ENCODE results near the gene PREB. TPM values are rescaled to one million over a fixed set of nuclear protein-coding genes. Genes with fewer than 3 reads are reported as not detected.
A peak's percentile ranks its signal among the peaks of the same experiment; 100 is the strongest.
"Not testable (repeated sequence)": the region's sequence is repeated elsewhere in the genome, so short reads cannot be mapped to it uniquely, and the experiment has no call there.

PREB gene
- total RNA-seq, 2 experiments from 2014 or later, result 60.0 to 65.3 TPM

GRCh38 chr2:27115519-27115918 lies 18.9 kb downstream of the PREB start:
- Mint-ChIP-seq H3K9me3 (no peaks in the 10 kb centered on the region), H3K4me3 (no peak overlapping the region), H3K27ac (no peak overlapping the region), H3K36me3 (ENCODE audit: low read depth) (no peaks in the 10 kb centered on the region), H3K4me1 (peaks cover 13% of the 10 kb centered on the region), H3K27me3 (peaks cover 24% of the 10 kb centered on the region)
- ChIA-PET CTCF (no interaction called here), POLR2A (no interaction called here)
- no peak for DNase-seq

- H3K36me3 Mint-ChIP-seq (ENCODE audit: low read depth); H3K4me1 Mint-ChIP-seq; H3K9me3 Mint-ChIP-seq; DNase-seq; POLR2A ChIA-PET; H3K27me3 Mint-ChIP-seq; H3K4me3 Mint-ChIP-seq; H3K27ac Mint-ChIP-seq: not testable (repeated sequence)
- CTCF ChIA-PET, result interaction anchor here (1.5 to 2.3 kb wide), 2 partner anchors 11 to 14 kb away, joined by 3 to 8 read pairs; no protein-coding TSS in a partner anchor
Observed at GRCh38 chr2:27111392-27112078, 22.9 kb downstream of the PREB start.

GRCh38 chr2:27110603-27111352 lies 23.7 kb downstream of the PREB start:
- CTCF ChIA-PET, result interaction anchor here (1.5 to 2.3 kb wide), 2 partner anchors 10 to 13 kb away, joined by 3 to 8 read pairs; no protein-coding TSS in a partner anchor
- H3K9me3 Mint-ChIP-seq; DNase-seq; H3K36me3 Mint-ChIP-seq (ENCODE audit: low read depth); H3K4me3 Mint-ChIP-seq; H3K27ac Mint-ChIP-seq; H3K27me3 Mint-ChIP-seq; H3K4me1 Mint-ChIP-seq; POLR2A ChIA-PET: not testable (repeated sequence)

GRCh38 chr2:27109083-27109482 lies 25.4 kb downstream of the PREB start:
- no peaks in the 10 kb centered on the region for H3K36me3 Mint-ChIP-seq (ENCODE audit: low read depth)
- H3K4me3 Mint-ChIP-seq, result no peak overlapping the region
- no peak for DNase-seq
- no peak overlapping the region for H3K27ac Mint-ChIP-seq
- no peaks in the 10 kb centered on the region for H3K9me3 Mint-ChIP-seq
- CTCF ChIA-PET, result interaction anchor here (0.6 to 2.1 kb wide), 4 partner anchors 10 to 398 kb away, joined by 3 to 6 read pairs (median 3); partner anchors contain the start of gene KHK
- H3K4me1 Mint-ChIP-seq, result peaks cover 2% of the 10 kb centered on the region
- POLR2A ChIA-PET, result no interaction called here
- H3K27me3 Mint-ChIP-seq, result peaks cover 6% of the 10 kb centered on the region

GRCh38 chr2:27108221-27108620 lies 26.2 kb downstream of the PREB start:
- DNase-seq, result no peak
- ChIA-PET POLR2A (interaction anchor here (0.6 kb wide), 1 partner anchor 563 kb away, joined by 3 read pairs; no protein-coding TSS in a partner anchor), CTCF (interaction anchor here (0.6 to 2.1 kb wide), 5 partner anchors 9 to 47 kb away, joined by 3 to 6 read pairs (median 3); partner anchors contain the start of gene KHK)
- no peak overlapping the region for H3K27ac Mint-ChIP-seq
- no peak overlapping the region for H3K4me3 Mint-ChIP-seq
- H3K27me3 Mint-ChIP-seq, result peaks cover 6% of the 10 kb centered on the region
- no peaks in the 10 kb centered on the region for H3K36me3 Mint-ChIP-seq (ENCODE audit: low read depth)
- no peaks in the 10 kb centered on the region for H3K9me3 Mint-ChIP-seq
- peaks cover 2% of the 10 kb centered on the region for H3K4me1 Mint-ChIP-seq

GRCh38 chr2:27105981-27106380 lies 28.5 kb downstream of the PREB start:
- Mint-ChIP-seq H3K4me1 (peaks cover 2% of the 10 kb centered on the region), H3K36me3 (ENCODE audit: low read depth) (no peaks in the 10 kb centered on the region), H3K4me3 (no peak overlapping the region), H3K27me3 (peaks cover 6% of the 10 kb centered on the region), H3K27ac (no peak overlapping the region), H3K9me3 (no peaks in the 10 kb centered on the region)
- no peak for DNase-seq
- CTCF ChIA-PET, result interaction anchor here (0.6 to 1.8 kb wide), 5 partner anchors 9 to 174 kb away, joined by 3 to 5 read pairs (median 3); partner anchors contain the start of gene ABHD1
- POLR2A ChIA-PET, result no interaction called here

GRCh38 chr2:27102329-27102728 lies 32.1 kb downstream of the PREB start:
- Mint-ChIP-seq H3K27me3 (peaks cover 3% of the 10 kb centered on the region), H3K36me3 (ENCODE audit: low read depth) (no peaks in the 10 kb centered on the region), H3K4me1 (no peaks in the 10 kb centered on the region), H3K4me3 (no peak overlapping the region), H3K9me3 (no peaks in the 10 kb centered on the region), H3K27ac (no peak overlapping the region)
- POLR2A ChIA-PET, result no interaction called here
- no peak for DNase-seq
- CTCF ChIA-PET, result interaction anchor here (0.5 to 1.1 kb wide), 4 partner anchors 21 to 177 kb away, joined by 3 to 6 read pairs (median 4); partner anchors contain the start of genes ABHD1 and OST4

- Mint-ChIP-seq H3K27ac (no peak overlapping the region), H3K36me3 (ENCODE audit: low read depth) (no peaks in the 10 kb centered on the region), H3K4me1 (peaks cover 14% of the 10 kb centered on the region), H3K4me3 (no peak overlapping the region), H3K9me3 (no peaks in the 10 kb centered on the region), H3K27me3 (no peaks in the 10 kb centered on the region)
- POLR2A ChIA-PET, result no interaction called here
- no peak for DNase-seq
- CTCF ChIA-PET, result interaction anchor here (0.8 to 5.0 kb wide), 9 partner anchors 9 to 203 kb away, joined by 3 to 21 read pairs (median 3); partner anchors contain the start of gene KHK
Observed at GRCh38 chr2:27100036-27100435, 34.4 kb downstream of the PREB start.

GRCh38 chr2:27099334-27099955 lies 35.0 kb downstream of the PREB start:
- Mint-ChIP-seq H3K27ac (no peak overlapping the region), H3K9me3 (no peaks in the 10 kb centered on the region), H3K4me1 (peaks cover 14% of the 10 kb centered on the region), H3K27me3 (no peaks in the 10 kb centered on the region), H3K36me3 (ENCODE audit: low read depth) (no peaks in the 10 kb centered on the region), H3K4me3 (no peak overlapping the region)
- CTCF ChIA-PET, result interaction anchor here (0.6 to 5.0 kb wide), 10 partner anchors 9 to 208 kb away, joined by 3 to 21 read pairs (median 3); partner anchors contain the start of gene KHK
- no peak for DNase-seq
- POLR2A ChIA-PET, result no interaction called here

GRCh38 chr2:27097341-27097740 lies 37.1 kb downstream of the PREB start:
- CTCF ChIA-PET, result interaction anchor here (0.6 to 5.0 kb wide), 7 partner anchors 8 to 586 kb away, joined by 3 to 21 read pairs (median 4); partner anchors contain the start of gene KHK
- H3K27me3 Mint-ChIP-seq, result no peaks in the 10 kb centered on the region

GRCh38 chr2:27096748-27097297 lies 37.6 kb downstream of the PREB start:
- CTCF ChIA-PET, result interaction anchor here (0.6 to 2.3 kb wide), 5 partner anchors 9 to 587 kb away, joined by 3 to 8 read pairs (median 4); no protein-coding TSS in a partner anchor
- no peak for DNase-seq
- Mint-ChIP-seq H3K27ac (peak overlapping the region; percentile 46), H3K4me3 (no peak overlapping the region), H3K27me3 (no peaks in the 10 kb centered on the region), H3K9me3 (no peaks in the 10 kb centered on the region), H3K36me3 (ENCODE audit: low read depth) (no peaks in the 10 kb centered on the region), H3K4me1 (peaks cover 14% of the 10 kb centered on the region)
- POLR2A ChIA-PET, result no interaction called here

More at GRCh38 chr2:27097341-27097740, 37.1 kb downstream of the PREB start:
- DNase-seq, result no peak
- Mint-ChIP-seq H3K27ac (no peak overlapping the region), H3K4me1 (peaks cover 14% of the 10 kb centered on the region), H3K9me3 (no peaks in the 10 kb centered on the region), H3K4me3 (no peak overlapping the region), H3K36me3 (ENCODE audit: low read depth) (no peaks in the 10 kb centered on the region)
- POLR2A ChIA-PET, result no interaction called here
